Measurements from ENCODE around the gene G3BP2. TPM values are rescaled to one million over a fixed set of nuclear protein-coding genes. Genes with fewer than 3 reads are reported as not detected.

The G3BP2 gene
- total and polyA plus RNA-seq, 9 of the 15 experiments (the other 6 are each of a cell fraction or from before 2014, with no cell fraction given) = 25.2 to 222 (median 130) TPM

DNA sequence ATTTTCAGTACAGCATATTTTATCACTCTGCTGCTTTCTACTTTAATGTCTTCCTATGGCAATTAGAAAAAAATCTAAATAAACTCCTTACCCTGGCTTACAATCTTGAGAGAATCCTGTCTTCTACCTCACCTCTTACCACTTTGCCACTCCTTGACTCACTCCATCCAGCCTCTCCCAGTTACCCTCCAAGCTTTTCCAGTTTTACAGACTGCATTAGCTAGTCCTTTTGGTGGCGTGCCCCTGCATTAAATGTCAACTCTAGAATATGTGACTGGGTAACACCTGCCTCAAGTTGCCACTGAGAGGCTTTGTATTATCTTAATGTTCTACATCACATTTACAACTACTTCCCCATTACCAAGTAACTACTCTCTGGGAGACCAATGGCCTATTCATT, 35.4 kb downstream of the G3BP2 start (continued):
- TF ChIP-seq, protein P1, sequence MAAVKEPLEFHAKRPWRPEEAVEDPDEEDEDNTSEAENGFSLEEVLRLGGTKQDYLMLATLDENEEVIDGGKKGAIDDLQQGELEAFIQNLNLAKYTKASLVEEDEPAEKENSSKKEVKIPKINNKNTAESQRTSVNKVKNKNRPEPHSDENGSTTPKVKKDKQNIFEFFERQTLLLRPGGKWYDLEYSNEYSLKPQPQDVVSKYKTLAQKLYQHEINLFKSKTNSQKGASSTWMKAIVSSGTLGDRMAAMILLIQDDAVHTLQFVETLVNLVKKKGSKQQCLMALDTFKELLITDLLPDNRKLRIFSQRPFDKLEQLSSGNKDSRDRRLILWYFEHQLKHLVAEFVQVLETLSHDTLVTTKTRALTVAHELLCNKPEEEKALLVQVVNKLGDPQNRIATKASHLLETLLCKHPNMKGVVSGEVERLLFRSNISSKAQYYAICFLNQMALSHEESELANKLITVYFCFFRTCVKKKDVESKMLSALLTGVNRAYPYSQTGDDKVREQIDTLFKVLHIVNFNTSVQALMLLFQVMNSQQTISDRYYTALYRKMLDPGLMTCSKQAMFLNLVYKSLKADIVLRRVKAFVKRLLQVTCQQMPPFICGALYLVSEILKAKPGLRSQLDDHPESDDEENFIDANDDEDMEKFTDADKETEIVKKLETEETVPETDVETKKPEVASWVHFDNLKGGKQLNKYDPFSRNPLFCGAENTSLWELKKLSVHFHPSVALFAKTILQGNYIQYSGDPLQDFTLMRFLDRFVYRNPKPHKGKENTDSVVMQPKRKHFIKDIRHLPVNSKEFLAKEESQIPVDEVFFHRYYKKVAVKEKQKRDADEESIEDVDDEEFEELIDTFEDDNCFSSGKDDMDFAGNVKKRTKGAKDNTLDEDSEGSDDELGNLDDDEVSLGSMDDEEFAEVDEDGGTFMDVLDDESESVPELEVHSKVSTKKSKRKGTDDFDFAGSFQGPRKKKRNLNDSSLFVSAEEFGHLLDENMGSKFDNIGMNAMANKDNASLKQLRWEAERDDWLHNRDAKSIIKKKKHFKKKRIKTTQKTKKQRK (IDR thresholded peaks at IDR 0.05; ENCODE audit: borderline replicate concordance, low read depth, low read length) = no peak
- TF ChIP-seq ZKSCAN1 (IDR thresholded peaks at IDR 0.05; ENCODE audit: low read depth, low read length) (no peak), TRIM24 (IDR thresholded peaks at IDR 0.05) (no peak), HSF4 (CRISPR knock-in tag; IDR thresholded peaks at IDR 0.05; ENCODE audit: borderline replicate concordance) (no peak), KDM5B (IDR thresholded peaks at IDR 0.05; ENCODE audit: insufficient replicate concordance, low read depth, low read length) (no peak), ZNF212 (CRISPR knock-in tag; IDR thresholded peaks at IDR 0.05) (no peak)

DNA sequence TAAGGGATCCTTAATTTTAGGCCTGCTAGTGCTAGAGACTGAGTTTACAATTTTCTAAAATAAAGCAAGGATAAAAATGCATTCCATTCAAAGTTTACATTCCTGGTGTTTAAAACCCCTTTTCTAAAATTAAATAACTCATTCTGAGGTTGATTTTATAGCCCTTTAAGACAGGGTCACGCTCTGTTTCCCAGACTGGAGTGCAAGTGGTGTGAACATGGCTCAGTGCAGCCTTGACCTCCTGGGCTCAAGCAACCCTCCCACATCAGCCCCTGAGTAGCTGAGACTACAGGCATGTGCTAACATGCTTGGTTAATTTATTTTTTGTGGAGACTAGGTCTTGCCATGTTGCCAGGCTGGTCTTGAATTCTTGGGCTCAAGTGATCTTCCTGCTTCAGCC, 36.0 kb downstream of the G3BP2 start:
- Histone ChIP-seq H3K4me1 (replicated peaks in 1 of 2; ENCODE audit: control insufficient read depth in 2 of 2, insufficient read depth in 2 of 2, low read length in 2 of 2) (no peaks in the 10 kb centered on the region), H3K9ac (ENCODE audit: insufficient read depth in 1 of 2, low read depth in 2 of 2, low read length in 2 of 2) (no peak overlapping the region), H3K27me3 (ENCODE audit: control insufficient read depth in 2 of 2, insufficient read depth in 2 of 2, low read length in 2 of 2) (no peaks in the 10 kb centered on the region), H4K20me1 (replicated peaks; ENCODE audit: control insufficient read depth, insufficient read depth, low read length) (no peaks in the 10 kb centered on the region), H3K4me3 (no peak overlapping the region), H2AFZ (ENCODE audit: low read depth, low read length) (no peak overlapping the region), H3K9me1 (ENCODE audit: control insufficient read depth, insufficient read depth, low read length) (no peaks in the 10 kb centered on the region), H3K4me2 (ENCODE audit: insufficient read depth, low read length) (no peak overlapping the region), H3K9me3 (replicated peaks; ENCODE audit: control insufficient read depth, insufficient read depth, low read depth, low read length) (no peaks in the 10 kb centered on the region), H3K27ac (ENCODE audit: extremely low read depth, low read depth, low read length) (no peak overlapping the region), H3K79me2 (ENCODE audit: control insufficient read depth, insufficient read depth, low read length) (no peaks in the 10 kb centered on the region), H3K36me3 (ENCODE audit: control insufficient read depth, insufficient read depth, low read length) (peaks cover 1% of the 10 kb centered on the region; the same call in 1 of the 3 replicates)
- intact Hi-C loops (cut with micrococcal nuclease) = no loop called here
- no peak for DNase-seq (ENCODE audit: extremely low read depth in 1 of 4, low spot score in 3 of 4)
- no peak for FAIRE-seq
- ChIA-PET POLR2A (interaction anchor here (1.0 kb wide), 1 partner anchor 15 kb away, joined by 3 read pairs; no protein-coding TSS in a partner anchor), CTCF (ENCODE audit: low intra/inter-chr PET ratio) (no interaction called here)
- TF ChIP-seq CREBBP (IDR thresholded peaks at IDR 0.05; ENCODE audit: low read depth, low read length) (no peak), GTF2E2 (tag; IDR thresholded peaks at IDR 0.05) (no peak)
- no TSS peak for BruUV-seq (replicated peaks)
- in situ Hi-C loops (cut with MboI) = no loop called here
- 47% methylated on average over 1 of the region's 1 CpG for WGBS (ENCODE audit: insufficient coverage, low coverage, missing lambda C conversion rate)
- ATAC-seq = no peak

Measured in K562 (cell line).